ENCODE data around the gene PWWP2A.
A peak's percentile ranks its signal among the peaks of the same experiment; 100 is the strongest.

The PWWP2A gene

DNA sequence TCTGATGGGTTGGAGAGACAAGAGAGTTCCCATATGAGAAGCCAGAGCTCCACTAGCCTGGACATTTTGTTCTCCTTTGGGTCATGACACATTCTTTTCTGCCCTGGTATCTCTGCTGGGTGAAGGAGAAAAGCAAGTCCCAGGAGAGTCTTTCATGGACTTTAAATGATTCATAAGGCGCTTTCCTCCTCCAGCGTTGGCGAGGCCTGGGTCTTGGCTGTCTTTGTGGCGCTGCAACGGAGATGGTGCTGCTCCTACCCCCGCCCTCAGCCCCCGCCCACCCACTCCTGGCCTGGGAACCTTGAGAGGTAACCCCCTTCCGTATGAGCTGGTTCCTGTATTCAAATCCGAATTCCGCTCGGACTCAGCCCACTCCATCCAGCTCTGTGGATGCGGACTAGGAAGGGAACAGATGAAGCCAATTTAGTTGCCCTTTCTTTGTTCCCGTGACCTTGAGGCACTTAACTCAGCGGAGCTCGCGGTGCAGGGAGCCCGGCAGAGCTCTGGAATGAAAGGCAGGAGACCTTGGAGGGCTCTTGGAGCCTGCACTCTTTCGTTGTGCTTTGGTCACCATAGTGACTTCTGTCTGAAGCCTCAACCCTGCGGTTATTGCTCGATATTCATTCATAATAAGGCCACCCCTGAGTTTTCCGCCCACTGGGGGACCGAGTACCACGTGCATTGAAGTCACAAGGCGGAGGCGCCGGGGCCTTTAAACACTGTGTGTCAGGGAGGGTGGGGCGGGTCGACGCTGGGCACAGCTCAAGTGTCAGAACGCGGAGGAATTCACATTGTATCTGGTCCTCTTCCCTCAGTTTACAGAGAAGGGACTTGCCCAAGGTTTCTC lies 14.0 kb upstream of the PWWP2A start:
- DNase-seq (ENCODE audit: low read depth in 1 of 2, low spot score in 1 of 2): no peak

DNA sequence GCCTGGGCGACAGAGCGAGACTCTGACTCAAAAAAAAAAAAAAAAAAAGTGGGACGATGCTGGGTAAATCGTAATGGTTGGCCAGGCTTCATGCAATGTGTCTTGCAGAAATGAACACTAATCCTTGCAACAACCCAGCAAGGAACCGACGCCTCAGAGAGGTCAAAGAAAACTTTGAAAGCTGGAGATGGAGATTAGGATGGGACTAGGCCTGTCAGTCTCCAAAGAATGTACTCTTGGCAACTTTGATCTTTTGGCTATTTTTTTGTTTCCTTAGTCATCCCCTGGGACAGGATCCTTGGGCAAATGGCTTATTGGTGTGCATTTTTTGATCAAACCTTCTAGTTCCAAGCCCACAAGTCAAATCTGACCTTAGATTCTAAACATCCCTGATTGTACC lies 10.6 kb upstream of the PWWP2A start:
- no peak for DNase-seq (ENCODE audit: low read depth in 1 of 2, low spot score in 1 of 2)

DNA sequence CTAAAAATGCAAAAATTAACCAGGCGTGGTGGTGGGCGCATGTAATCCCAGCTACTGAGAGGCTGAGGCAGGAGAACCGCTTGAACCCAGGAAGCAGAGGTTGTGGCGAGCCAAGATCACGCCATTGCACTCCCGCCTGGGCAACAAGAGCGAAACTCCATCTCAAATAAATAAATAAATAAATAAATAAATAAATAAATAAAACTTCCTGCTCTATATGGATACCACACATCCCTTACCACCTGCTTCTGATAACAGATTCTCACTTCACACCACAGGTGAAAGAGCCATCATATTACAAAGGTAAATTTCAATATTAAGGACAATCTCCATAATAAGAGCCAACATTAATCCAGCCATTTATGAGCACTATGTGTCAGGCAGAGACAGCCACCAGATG lies 9.4 kb upstream of the PWWP2A start:
- DNase-seq (ENCODE audit: low read depth in 1 of 2, low spot score in 1 of 2): no peak

DNA sequence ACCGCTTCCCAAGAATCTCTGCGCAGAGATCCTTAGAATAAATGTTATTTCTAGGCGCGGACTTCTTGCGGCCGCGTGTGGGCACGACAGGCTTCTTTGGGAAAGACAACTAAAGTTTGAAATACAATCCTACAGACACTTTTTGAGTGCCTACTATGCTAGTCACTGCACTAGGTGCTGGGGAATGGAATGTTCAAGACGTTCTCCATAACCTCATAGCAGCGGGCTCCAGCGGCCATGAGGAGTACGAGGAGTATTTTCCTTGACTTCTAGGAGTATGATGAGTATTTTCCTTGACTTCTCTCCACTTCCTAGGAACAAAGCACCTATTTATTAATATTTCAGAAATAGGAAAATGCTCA lies 636 bp upstream of the PWWP2A start:
- DNase-seq (ENCODE audit: low read depth in 1 of 2, low spot score in 1 of 2): no peak

DNA sequence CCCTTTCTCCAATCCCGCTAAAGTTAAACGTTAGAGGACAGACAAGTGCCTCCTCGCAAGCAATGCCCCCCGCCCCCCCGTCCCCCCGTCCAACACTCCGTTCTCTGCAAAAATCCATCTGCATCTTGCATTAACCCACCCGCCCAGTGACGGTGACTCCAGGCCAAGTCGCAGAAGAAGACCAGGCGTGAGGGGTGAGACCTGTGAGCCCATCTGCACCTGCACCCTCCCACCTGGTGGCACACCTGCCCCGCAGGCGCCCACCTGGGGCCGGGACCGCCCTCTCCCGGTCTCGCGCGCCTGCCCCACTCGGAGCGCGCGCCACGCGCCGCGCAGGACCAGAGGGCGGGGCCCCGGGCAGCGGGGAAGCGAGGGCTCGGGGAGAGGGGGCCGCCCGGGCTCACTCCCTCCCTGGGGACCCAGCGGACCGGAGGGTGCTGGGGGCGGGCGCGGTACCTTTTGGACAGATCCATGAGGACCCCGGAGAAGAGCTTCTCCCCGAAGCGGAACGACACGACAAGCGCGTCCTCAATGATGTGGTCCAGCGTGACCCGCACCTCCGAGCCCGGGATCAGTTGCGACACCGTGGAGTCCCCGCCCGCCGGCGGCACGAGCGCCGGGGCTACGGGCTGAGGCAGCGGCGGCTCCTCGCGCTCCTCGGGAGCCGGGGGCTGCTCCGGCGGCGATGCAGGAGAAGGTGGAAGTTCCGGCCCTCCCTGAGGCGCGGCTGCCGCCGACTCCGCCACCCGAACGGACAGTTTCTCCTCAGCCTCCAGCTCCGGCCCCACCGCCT lies 705 bp downstream of the PWWP2A start:
- DNase-seq (ENCODE audit: low read depth in 1 of 2, low spot score in 1 of 2): peak; percentile 21 to 39

DNA sequence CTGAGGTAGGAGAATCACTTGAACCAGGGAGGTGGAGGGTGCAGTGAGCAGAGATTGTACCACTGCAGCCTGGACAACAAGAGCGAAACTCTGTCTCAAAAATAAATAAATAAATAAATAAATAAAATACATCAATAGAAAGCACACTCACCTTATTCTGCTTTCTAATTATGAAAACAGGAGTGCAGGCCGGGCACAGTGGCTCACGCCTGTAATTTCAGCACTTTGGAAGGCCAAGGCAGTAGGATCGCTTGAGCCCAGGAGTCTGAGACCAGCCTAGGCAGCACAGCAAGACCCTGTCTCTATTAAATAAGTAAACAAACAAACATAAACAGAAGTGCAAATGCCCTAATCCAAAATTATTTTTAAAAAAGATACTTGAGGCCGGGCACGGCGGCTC lies 2.3 kb downstream of the PWWP2A start:
- DNase-seq (ENCODE audit: low read depth in 1 of 2, low spot score in 1 of 2): no peak

DNA sequence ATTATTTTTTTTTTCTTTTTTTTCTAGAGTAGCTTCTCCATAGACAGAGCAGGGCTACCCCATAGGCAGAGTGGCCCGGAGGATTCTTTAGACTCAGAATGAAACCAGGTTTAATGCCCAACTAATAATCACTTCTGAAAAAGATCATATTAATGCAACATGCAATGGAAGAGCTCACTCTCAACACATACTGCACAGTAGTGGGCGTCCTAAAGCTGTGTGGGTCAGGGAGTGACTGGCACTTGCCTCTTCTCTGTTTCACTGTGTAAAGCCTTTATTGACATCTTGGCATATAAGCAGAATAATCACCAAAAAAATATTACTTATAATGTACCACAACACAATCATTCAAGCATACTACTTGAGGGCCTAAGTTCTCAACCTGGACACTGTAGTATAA lies 11.1 kb downstream of the PWWP2A start:
- DNase-seq (ENCODE audit: low read depth in 1 of 2, low spot score in 1 of 2): no peak

DNA sequence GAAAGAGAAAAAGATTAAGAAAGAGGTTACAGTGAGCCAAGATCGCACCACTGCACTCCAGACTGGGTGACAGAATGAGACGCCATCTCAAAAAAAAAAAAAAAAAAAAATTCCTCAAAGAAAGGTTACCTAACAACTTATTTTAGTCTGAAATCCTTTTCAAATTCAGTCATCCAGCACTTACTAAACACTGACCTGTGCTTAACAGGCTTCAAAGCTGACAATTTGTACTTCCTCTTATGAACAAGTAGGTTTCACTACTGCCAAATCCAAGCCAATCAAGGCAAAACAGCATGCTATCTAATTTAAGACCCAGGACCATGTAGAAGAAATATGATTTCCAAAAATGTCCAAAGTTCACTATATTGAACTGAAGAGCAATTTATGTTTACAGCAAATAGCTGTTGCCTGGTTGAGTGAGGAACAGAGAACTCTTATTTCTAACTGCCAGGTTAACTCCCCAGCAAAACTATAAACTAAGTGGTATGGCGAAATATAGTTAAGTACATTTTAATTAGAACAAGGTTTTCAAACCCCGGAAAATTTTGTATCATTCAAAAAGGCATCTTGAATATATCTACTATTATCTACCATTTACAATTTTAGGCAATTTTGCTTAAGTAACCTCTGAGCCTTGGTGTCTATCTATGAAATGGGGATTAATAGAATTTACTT lies 13.4 kb downstream of the PWWP2A start:
- no peak for DNase-seq (ENCODE audit: low read depth in 1 of 2, low spot score in 1 of 2)

DNA sequence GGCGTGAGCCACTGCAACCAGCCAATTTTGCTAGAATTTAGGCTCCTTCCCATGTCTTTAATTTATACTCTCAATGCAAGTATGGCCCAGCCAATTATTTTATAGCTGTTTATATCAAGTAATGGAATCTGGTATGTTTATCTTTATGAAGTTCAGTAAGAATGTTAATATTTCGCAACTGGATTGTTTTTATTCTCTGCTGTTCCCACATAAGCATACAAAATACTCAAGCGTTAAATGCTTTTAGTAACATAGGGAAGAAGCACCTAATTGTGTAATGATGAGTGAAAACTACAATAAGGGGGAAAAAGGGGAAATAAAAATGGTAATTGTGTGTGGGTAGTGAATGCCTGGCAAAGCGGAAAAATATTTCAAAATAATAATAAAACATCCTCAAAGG lies 21.3 kb downstream of the PWWP2A start:
- DNase-seq (ENCODE audit: low read depth in 1 of 2, low spot score in 1 of 2): no peak

DNA sequence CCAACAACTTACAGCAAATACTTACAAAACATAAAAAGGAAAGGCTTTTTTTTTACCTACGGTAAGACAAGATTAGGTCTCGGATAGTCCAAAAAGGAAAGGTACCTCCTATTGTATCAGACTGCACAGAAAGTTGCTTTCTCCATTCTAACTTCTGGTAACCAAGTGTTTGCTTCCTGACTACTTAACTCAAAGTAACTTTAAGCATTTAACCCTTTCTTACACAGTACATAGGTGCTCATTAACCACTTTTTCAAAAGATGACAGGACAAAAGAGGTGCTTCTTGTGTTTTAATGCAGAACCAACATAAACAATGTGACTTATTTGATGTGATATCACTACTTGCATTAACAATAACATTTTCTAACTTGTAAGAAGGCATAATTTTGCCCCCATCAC lies 23.1 kb downstream of the PWWP2A start:
- DNase-seq (ENCODE audit: low read depth in 1 of 2, low spot score in 1 of 2): no peak

DNA sequence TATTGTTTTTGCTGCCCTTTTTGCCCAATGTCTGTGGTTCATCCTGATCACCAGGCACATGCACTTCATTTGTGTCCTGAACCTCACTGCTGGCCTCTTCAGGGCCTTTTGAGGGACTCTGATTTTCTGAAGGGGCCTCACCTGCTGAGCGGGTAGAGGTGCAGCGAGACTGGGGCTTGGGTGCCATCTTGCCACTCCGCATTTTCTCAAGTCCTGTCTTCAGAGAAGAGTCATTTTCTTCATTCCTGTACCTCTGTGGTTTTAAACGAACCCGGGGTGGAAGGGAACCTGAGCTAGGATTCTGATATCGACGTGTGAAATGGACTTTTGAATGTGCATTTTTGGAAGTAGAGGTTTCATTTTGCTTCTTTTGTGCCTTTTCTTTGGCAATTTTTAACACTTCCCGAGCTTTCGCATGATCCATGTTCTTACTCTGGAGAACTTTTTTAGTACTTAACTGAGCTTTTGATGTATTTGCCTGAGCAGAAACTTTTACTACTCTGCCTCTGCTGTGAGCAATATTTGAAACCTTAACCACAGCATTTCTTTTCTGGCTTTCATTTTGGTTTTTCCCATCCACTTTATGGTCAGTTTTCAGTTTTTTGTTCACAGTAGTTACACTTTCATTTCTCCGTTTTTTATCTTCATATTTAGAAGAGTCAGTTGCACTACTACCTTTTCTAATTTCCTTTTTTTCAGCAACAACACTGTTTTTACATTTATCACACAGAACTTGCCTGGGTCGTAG lies 26.1 kb downstream of the PWWP2A start:
- DNase-seq (ENCODE audit: low read depth in 1 of 2, low spot score in 1 of 2): no peak

DNA sequence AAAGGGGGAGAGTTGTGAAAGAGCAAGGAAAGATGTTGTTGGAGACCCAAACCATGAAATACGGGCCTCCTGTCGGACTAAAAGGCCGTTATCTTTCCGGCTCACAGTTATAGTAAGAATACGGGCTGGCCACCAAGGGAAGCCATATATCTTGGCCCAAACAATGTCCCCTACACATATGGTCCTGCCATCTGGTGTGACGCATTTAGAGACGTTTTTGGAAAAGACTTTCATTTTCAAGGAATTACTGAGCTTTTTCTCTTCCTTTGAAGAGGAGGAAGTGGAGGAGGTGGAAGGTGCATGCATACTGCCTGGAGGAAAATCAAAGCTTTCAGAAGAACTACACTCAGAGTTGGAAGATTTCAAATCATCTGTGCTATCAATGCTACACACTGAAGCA lies 26.7 kb downstream of the PWWP2A start:
- DNase-seq (ENCODE audit: low read depth in 1 of 2, low spot score in 1 of 2): no peak

DNA sequence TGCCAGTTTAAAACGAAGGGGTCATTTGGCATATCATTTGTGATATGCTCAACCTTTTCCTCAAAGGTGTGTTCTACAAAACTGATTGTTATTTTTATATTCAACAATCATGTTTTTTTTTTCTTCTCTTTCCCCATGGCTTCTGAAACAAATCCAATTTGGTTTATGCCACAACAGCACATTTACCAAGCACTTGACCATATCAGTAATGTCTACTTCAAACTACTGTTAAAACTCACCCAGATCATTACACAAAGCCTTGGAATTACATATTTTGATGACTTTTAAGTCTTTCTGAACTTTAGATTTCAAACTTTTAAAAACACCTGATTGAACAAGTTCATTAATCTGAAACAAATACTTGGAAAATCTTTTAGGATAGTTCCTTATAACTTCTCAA lies 29.2 kb downstream of the PWWP2A start:
- DNase-seq (ENCODE audit: low read depth in 1 of 2, low spot score in 1 of 2): no peak

DNA sequence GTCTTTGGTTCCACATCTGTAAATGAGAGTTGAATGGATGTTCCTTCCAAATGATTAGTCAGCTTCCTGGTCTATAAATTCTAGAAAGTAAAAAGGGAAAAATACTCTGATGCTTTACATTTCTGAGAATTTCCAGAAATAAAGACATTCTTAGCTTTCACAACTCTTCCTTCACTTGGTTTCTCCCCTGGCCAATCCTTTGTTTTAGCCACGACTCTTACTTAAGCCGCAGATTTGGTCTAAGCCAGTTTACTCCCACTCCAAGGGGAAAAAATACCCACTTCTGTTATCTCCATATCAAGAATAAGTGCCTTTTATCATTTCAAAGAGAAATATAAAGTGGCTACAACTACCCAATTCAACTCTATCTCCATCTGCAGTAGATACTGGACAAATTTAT lies 29.7 kb downstream of the PWWP2A start:
- no peak for DNase-seq (ENCODE audit: low read depth in 1 of 2, low spot score in 1 of 2)

DNA sequence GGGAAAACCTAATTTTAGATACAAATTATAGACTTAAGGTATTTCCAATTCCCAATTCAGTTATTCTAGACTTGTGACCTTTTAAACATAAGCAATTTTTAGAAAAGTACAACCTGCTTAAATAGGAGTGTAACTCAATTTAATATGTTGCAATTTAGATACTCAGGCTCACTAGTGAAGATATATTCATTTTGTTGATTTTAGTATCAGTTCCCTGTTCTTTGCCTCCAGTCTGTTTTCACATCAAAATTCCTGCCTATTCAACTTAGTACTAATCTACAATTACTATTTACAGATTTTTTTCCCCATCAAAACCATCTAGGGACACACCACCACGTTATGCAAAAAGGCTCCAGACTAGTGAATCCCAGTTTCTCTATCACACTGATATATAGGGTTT lies 30.4 kb downstream of the PWWP2A start:
- DNase-seq (ENCODE audit: low read depth in 1 of 2, low spot score in 1 of 2): no peak

DNA sequence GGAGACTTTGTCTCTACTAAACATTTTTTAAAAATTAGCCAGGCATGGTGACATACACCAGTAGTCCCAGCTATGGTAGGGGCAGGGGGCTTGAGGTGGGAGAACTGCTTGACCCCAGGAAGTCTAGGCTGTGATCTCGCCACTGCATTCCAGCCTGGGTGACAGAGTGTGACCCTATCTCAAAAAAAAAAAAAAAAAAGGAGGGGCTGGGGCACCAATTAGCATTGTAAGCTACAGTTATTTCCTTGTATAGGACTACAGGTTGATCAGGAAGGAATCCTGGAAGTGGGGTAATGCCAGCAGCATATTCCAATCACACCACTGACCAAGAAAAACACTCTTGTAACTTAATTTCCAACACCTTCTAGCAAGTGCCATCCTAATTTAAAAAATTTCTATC lies 32.1 kb downstream of the PWWP2A start:
- no peak for DNase-seq (ENCODE audit: low read depth in 1 of 2, low spot score in 1 of 2)

DNA sequence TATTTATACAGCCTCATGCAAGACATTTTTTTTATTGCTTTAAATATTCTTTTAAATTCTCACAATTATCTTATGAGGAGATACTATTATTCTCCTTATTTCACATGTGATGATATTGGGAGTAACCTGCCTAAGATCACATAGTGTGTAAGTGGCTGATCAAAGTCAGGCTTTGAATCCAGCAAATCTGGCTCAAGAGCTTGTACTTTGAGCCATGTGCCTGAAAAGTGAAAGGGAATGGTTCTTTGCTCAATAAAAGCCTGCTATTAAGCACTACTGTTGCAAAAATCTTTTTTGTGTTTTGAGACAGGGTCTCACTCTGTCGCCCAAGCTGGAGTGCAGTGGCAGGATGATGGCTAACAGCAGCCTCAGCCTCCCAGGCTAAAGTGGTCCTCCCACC lies 35.1 kb downstream of the PWWP2A start:
- no peak for DNase-seq (ENCODE audit: low read depth in 1 of 2, low spot score in 1 of 2)

DNA sequence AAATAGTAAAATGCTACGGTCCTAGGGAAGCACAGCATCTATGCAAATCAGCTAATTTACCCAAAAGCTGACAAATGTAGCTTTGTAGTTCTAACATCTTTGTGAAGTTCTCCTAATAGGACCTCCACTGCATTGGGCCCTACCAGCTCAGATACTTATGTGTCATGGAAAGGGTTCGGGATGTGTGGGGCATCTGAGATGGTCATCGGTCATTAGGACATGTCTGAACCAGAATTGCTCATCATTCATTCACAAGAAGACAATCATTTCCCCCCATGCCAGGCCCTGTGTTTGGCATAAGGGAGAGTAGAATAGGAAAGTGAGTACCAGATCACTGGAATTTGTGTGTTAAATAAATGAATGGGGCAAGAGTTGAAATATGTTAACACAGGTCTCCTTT lies 35.7 kb downstream of the PWWP2A start:
- no peak for DNase-seq (ENCODE audit: low read depth in 1 of 2, low spot score in 1 of 2)

DNA sequence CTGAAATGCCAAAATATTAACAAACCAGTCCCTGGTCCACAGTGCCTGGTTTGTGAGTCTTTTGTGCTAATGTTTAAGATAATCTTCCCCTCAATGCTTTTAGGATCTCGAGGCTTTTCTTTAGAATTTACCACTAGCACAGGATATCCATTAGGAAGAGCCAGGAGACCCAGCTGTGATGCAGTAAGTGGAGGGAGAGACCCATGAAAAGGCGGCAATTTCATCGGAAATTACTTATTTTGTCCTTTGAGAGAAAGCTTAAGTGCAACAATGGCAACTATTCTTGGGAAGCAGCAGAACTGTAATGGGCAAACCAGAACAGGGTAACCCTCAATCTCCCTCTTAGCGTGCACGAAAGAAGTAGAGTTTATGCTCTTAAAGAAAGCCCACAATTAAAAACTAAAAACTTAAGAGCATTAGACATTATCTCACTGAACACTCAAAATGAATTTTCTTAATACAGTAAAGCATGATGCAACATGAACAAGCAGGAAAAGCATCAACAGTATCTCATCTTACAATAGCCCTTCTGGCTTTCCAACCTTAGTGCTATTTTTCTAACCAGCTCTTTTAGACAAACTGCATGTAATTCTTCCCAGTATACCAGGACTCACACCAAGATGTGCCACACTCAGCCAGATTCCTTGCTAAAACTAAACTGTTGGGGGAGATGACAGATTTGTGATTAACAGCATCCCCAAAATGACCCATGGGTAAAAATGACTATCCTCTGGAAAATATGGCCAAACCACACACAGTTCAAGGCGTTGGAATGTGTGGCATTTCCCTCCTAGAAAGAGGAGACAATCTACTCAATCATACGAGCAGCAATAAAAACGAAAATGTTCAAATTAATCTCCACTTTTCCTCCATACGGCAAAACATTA lies 36.4 kb downstream of the PWWP2A start:
- DNase-seq (ENCODE audit: low read depth in 1 of 2, low spot score in 1 of 2): no peak

DNA sequence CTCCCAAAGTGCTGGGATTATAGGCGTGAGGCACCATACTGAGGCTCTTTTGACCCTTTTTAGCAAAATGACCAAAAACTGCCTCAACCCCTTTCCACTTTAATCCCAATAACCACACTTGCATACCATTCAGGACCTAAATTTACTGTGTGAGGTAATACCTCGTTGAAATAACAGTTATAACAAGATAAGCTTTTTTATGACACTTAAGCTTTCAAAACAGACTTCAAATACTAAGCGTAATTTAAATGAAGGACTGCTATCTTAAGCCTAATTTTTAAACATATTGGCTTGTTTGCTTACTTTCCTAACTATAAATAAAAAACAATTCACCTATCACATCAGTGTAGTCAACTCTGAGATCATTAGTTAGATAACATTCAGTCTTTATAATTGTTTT lies 37.8 kb downstream of the PWWP2A start:
- DNase-seq (ENCODE audit: low read depth in 1 of 2, low spot score in 1 of 2): no peak

Data from stimulated activated CD4-positive, alpha-beta T cell treated with anti-CD3 and anti-CD28 coated beads, Interleukin-15, amount 100 ng/mL, for 1 hour (primary cell).